ENCODE measurements around the gene FAT1. TPM values are rescaled to one million over a fixed set of nuclear protein-coding genes. Genes with fewer than 3 reads are reported as not detected.

The FAT1 gene
- total and polyA plus RNA-seq, 9 of the 15 experiments (the other 6 are each of a cell fraction or from before 2014, with no cell fraction given), result 6.0 to 38.4 (median 21.4) TPM

GRCh38 chr4:186729856-186730255 is 6.2 kb upstream of the FAT1 start:
- in situ Hi-C loops (cut with MboI), result loop anchor here (10.0 kb wide), 1 partner anchor 825 kb away; no protein-coding TSS in a partner anchor
- POLR2A ChIA-PET, result interaction anchor here (1.1 kb wide), 1 partner anchor 10 kb away, joined by 3 read pairs; no protein-coding TSS in a partner anchor
- no peak for TF ChIP-seq FOXP1 (CRISPR knock-in tag; IDR thresholded peaks at IDR 0.05)
- TF ChIP-seq ZBTB49 (CRISPR knock-in tag; IDR thresholded peaks at IDR 0.05; ENCODE audit: borderline replicate concordance), result no peak
- TF ChIP-seq CHAMP1 (IDR thresholded peaks at IDR 0.05), result no peak
- TF ChIP-seq ZNF445 (CRISPR knock-in tag; IDR thresholded peaks at IDR 0.05; ENCODE audit: low read depth), result no peak
- TF ChIP-seq GTF2A2 (tag; IDR thresholded peaks at IDR 0.05), result no peak
- no peak for TF ChIP-seq NFIX (CRISPR knock-in tag; IDR thresholded peaks at IDR 0.05; ENCODE audit: low read depth)
- no peak for TF ChIP-seq ASH1L (IDR thresholded peaks at IDR 0.05; ENCODE audit: borderline replicate concordance, low read depth, partially characterized antibody)
- no peak for TF ChIP-seq E2F1 (CRISPR knock-in tag; IDR thresholded peaks at IDR 0.05)
- TF ChIP-seq HOMEZ (CRISPR knock-in tag; IDR thresholded peaks at IDR 0.05), result no peak
- no peak for TF ChIP-seq ZNF77 (CRISPR knock-in tag; IDR thresholded peaks at IDR 0.05)
- TF ChIP-seq POLR3A (IDR thresholded peaks at IDR 0.05; ENCODE audit: borderline replicate concordance, extremely low read depth, insufficient read depth, insufficient read length), result no peak
- TF ChIP-seq KDM5B (IDR thresholded peaks at IDR 0.05; ENCODE audit: insufficient replicate concordance, low read depth, low read length), result no peak
- TF ChIP-seq ZNF347 (CRISPR knock-in tag; IDR thresholded peaks at IDR 0.05; ENCODE audit: low read depth), result no peak
- TF ChIP-seq ELF4 (CRISPR knock-in tag; IDR thresholded peaks at IDR 0.05), result no peak

More at GRCh38 chr4:186729856-186730255, 6.2 kb upstream of the FAT1 start:
- Histone ChIP-seq H3K36me3 (ENCODE audit: control insufficient read depth, insufficient read depth, low read length) (no peaks in the 10 kb centered on the region; the same call in 2 of the 3 replicates), H3K4me2 (ENCODE audit: insufficient read depth, low read length) (no peak overlapping the region), H4K20me1 (replicated peaks; ENCODE audit: control insufficient read depth, insufficient read depth, low read length) (no peaks in the 10 kb centered on the region), H3K4me1 (replicated peaks in 1 of 2; ENCODE audit: control insufficient read depth in 2 of 2, insufficient read depth in 2 of 2, low read length in 2 of 2) (peaks cover 12 to 20% of the 10 kb centered on the region in 2 experiments; a peak in 4 of 5 replicates), H3K9ac (ENCODE audit: insufficient read depth in 1 of 2, low read depth in 2 of 2, low read length in 2 of 2) (no peak overlapping the region), H3K9me1 (ENCODE audit: control insufficient read depth, insufficient read depth, low read length) (no peaks in the 10 kb centered on the region), H3K27me3 (ENCODE audit: control insufficient read depth in 2 of 2, insufficient read depth in 2 of 2, low read length in 2 of 2) (peaks cover 10 to 26% of the 10 kb centered on the region in 2 experiments; a peak in 4 of 5 replicates), H3K27ac (ENCODE audit: extremely low read depth, low read depth, low read length) (no peak overlapping the region), H2AFZ (ENCODE audit: low read depth, low read length) (no peak overlapping the region), H3K4me3 (no peak overlapping the region), H3K9me3 (replicated peaks; ENCODE audit: control insufficient read depth, insufficient read depth, low read depth, low read length) (no peaks in the 10 kb centered on the region), H3K79me2 (ENCODE audit: control insufficient read depth, insufficient read depth, low read length) (no peaks in the 10 kb centered on the region)
- intact Hi-C loops (cut with micrococcal nuclease), result loop anchor here (5.0 to 10.0 kb wide), 6 partner anchors 112 to 875 kb away; no protein-coding TSS in a partner anchor
- ATAC-seq (no peak), FAIRE-seq (no peak), DNase-seq (ENCODE audit: extremely low read depth in 1 of 4, low spot score in 3 of 4) (no peak)
- no TSS peak for BruUV-seq (replicated peaks)
- CTCF ChIA-PET (ENCODE audit: low intra/inter-chr PET ratio), result no interaction called here
- WGBS (ENCODE audit: insufficient coverage, low coverage, missing lambda C conversion rate), result 6% methylated on average over 1 of the region's 1 CpG
